Activated CD8-positive, alpha-beta memory T cell treated with anti-CD3 and anti-CD28 coated beads, Interleukin-2, amount 10 ng/mL, durations not matched to agents 7 days and 5 days (primary cell): ENCODE measurements around the gene POLR1A. TPM values are rescaled to one million over a fixed set of nuclear protein-coding genes. Genes with fewer than 3 reads are reported as not detected.
A peak's percentile ranks its signal among the peaks of the same experiment; 100 is the strongest.

Experiments
- ATAC-seq: fragments of 150-1000 bp; cut with Tn5 transposase; one replicate; pipeline ENCODE4 v1.10.0; 2021; ENCODE audit warnings: moderate library complexity
- CTCF ChIA-PET: fragments of 350-600 bp; sonication (Branson Sonifier 250); formaldehyde crosslinking; loops from one replicate; lab custom pipeline; 2021; ENCODE audit warnings: antibody characterized with exemption; lab: Charles Lee
- DNase-seq: peaks from one replicate; pipeline ENCODE4 v3.0.0-alpha.2; 2020
- H3K27ac Mint-ChIP-seq: one replicate; pipeline ENCODE4 v1.8.0; 2021; ENCODE audit warnings: mild to moderate bottlenecking, mixed read lengths
- H3K27me3 Mint-ChIP-seq: one replicate; pipeline ENCODE4 v1.8.0; 2021; ENCODE audit warnings: mixed read lengths
- H3K36me3 Mint-ChIP-seq: one replicate; pipeline ENCODE4 v1.8.0; 2021; ENCODE audit warnings: mild to moderate bottlenecking, mixed read lengths
- H3K4me1 Mint-ChIP-seq: one replicate; pipeline ENCODE4 v1.8.0; 2021; ENCODE audit warnings: mixed read lengths
- H3K4me3 Mint-ChIP-seq: one replicate; pipeline ENCODE4 v1.8.0; 2021; ENCODE audit warnings: mild to moderate bottlenecking, moderate library complexity, mixed read lengths
- H3K9me3 Mint-ChIP-seq: one replicate; pipeline ENCODE4 v1.8.0; 2022; ENCODE audit warnings: low read depth, mixed read lengths
- total RNA-seq, 2 experiments: library from RNA; stranded (reverse); gene quantifications; one replicate each; pipeline ENCODE4 v1.2.3, GENCODE V29; 2021

Gene POLR1A
- total RNA-seq, 2 experiments from 2014 or later: 38.2 to 51.2 TPM

DNA sequence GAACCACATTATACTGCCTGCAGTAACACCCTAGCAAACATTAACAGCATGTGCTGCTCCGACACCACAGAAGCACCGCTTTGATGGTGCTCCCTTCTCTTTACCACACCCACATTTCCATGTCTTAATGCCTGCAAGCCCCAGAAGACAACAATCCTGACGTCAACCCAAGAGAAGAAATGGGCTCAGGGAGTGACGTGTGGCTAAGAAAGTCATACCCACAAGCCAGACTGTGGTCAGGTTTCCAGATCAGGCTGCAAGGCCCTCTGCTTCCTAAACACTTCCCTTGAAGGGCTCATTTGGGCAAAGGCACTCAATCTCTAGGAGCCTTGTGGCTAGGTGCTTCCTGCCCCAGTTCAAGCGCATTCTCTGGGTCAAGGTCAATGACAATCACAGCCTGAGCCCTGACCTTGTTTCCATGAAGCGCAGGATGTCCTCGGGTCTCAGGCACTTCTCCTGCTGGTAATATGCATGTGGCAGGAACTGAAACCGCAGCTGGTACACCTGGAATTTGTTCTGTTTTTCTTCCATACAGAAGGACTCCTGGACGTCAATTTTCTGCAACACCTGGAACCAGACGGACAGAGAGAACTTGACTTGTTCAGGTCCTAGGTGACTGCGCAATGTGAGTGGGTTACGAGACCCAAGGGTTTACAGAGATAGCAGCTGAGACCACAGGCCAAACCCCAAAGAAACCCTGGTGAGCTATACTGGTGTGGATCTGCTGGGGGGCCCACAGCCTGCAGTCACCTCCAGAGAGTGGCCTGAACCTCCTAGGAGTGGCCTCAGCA, 67.2 kb downstream of the POLR1A start:
- ATAC-seq (peak; percentile 65), DNase-seq (peak; percentile 94)
- no peaks in the 10 kb centered on the region for H3K27me3 Mint-ChIP-seq
- H3K4me3 Mint-ChIP-seq: peak overlapping the region; percentile 29
- H3K36me3 Mint-ChIP-seq: peaks cover 40% of the 10 kb centered on the region
- H3K27ac Mint-ChIP-seq: peak overlapping the region; percentile 95
- no peaks in the 10 kb centered on the region for H3K9me3 Mint-ChIP-seq
- peaks cover 76% of the 10 kb centered on the region for H3K4me1 Mint-ChIP-seq
- CTCF ChIA-PET: interaction anchor here (1.0 to 8.4 kb wide), 11 partner anchors 25 to 309 kb away, joined by 3 to 121 read pairs (median 4); partner anchors contain the start of gene ST3GAL5

DNA sequence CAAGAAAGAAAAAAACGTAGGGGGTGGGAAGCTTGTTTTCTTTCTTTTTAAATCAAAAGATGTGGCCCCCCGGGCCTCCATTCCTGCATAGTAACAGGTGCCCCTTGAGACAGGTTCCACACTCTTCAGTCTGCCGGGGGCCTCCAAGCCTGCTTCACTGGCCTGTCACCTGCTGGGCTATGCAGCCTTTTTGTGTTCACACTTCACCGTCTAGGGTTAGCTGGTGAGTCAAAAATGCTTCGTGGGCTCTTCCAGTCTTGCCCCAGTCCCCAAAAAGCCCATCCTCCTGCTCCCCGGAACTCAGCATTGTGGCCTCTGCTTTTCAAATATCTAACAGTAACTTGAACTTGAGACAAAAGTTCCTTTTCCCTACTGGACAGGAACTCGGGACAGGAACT, 67.9 kb downstream of the POLR1A start:
- Mint-ChIP-seq H3K36me3 (peaks cover 39% of the 10 kb centered on the region), H3K4me3 (peak overlapping the region; percentile 51), H3K27ac (peak overlapping the region; percentile 95), H3K9me3 (no peaks in the 10 kb centered on the region), H3K4me1 (peaks cover 80% of the 10 kb centered on the region), H3K27me3 (no peaks in the 10 kb centered on the region)
- ATAC-seq (peak; percentile 35), DNase-seq (peak; percentile 77)
- CTCF ChIA-PET: interaction anchor here (0.9 to 8.4 kb wide), 14 partner anchors 30 to 309 kb away, joined by 3 to 121 read pairs (median 6); partner anchors contain the start of gene ST3GAL5

DNA sequence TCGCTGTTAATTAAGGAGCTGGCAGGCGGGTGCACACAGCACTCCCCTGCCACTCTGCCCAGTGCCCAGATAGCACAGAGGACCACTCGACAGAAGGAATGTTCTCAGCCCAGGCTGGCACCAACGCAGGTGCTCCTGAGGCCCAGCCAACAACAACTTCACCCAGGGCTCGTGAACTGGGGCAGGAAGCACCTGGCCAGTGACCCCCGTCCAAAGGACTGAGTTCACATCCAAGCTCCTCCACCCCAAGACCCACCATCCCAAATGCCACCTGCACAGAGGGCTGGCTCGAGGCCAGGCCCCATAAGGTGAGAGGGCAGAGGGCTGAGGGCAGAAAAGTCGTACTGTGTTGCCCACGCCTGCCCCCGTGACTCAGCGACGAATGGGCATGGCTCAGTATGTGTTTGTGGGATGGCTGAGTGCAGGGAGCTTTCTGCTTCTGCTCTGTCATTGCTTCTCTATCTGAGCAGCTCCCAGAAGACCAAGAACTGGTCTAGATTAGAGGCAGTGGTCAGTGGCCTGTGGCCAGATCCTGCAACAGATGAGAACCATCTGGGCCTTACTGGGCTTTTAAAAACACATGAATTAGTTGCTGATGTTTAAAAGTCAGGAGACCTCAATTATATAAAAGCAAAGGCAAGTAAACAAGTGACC, 68.4 kb downstream of the POLR1A start:
- peak overlapping the region; percentile 95 for H3K27ac Mint-ChIP-seq
- no peaks in the 10 kb centered on the region for H3K27me3 Mint-ChIP-seq
- peak; percentile 72 for DNase-seq
- H3K9me3 Mint-ChIP-seq: no peaks in the 10 kb centered on the region
- peaks cover 76% of the 10 kb centered on the region for H3K4me1 Mint-ChIP-seq
- H3K36me3 Mint-ChIP-seq: peaks cover 39% of the 10 kb centered on the region
- peak; percentile 13 for ATAC-seq
- CTCF ChIA-PET: interaction anchor here (0.7 to 8.4 kb wide), 21 partner anchors 30 to 308 kb away, joined by 3 to 121 read pairs (median 4); partner anchors contain the start of gene ST3GAL5
- peak overlapping the region; percentile 63 for H3K4me3 Mint-ChIP-seq

DNA sequence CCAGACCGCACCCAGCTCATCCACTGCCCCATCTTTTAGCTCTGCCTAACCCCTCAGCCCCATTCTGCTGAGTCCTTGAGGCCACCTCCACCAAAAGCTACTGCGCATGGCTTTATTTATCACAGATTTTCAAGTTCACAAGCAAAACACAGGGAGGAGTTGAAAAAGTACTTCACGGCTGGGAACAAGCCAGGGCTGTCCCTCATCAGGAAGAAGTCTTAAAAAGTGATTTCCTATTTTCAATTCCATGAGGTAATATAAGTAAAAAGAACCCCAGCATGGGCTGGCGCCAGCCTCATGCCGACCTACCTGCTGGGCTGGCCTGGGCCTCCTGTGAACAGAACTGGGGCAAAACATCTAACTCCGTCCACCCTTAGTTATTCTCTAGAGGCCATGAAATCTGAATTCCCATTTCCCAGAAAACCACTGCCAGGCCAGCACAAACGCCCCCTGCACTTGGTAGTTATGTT, 69.0 kb downstream of the POLR1A start:
- Mint-ChIP-seq H3K4me1 (peaks cover 76% of the 10 kb centered on the region), H3K27ac (peak overlapping the region; percentile 95), H3K27me3 (no peaks in the 10 kb centered on the region), H3K9me3 (no peaks in the 10 kb centered on the region), H3K36me3 (peaks cover 39% of the 10 kb centered on the region), H3K4me3 (peak overlapping the region; percentile 63)
- ATAC-seq (no peak), DNase-seq (no peak)
- CTCF ChIA-PET: interaction anchor here (0.7 to 8.4 kb wide), 23 partner anchors 11 to 399 kb away, joined by 3 to 121 read pairs (median 5); partner anchors contain the start of gene ST3GAL5

DNA sequence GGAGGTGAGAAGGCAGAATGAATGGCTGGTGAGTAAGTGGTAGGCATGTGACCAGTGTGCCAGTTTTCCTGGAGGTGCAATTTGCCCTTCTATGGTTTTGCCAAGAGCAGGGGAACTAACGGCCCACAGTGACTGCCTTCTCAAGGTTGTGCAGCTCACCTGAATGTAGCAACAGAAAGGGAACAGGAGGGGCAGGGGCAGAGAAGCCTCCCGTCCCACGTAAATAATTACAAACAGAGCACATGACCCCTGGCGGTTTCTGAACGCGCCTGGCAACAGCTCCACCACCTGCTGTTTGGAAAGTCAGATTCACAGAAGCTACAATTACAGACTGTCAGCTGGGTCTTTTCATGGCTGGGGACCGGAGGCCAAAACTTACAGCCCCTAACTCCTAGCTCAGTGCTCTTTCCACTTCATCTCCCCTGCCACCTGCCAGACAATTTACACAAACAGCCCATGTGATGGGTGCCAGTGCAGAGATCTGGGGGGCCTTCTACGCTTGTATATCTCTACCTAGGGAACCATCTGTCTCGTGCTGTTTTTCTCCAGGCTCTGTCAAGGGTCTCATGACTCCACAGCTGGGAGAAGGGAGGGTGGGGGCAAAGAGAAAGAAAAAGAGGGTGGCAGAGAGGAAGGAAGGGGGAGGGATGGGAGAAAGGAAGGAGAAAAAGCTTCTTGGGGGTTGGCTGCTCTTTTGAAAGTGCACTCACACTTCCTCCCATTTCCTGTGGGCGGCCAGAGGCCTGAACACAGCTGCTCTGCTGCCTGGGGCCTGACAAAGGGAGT, 69.6 kb downstream of the POLR1A start:
- CTCF ChIA-PET: interaction anchor here (0.6 to 8.4 kb wide), 25 partner anchors 8 to 399 kb away, joined by 3 to 121 read pairs (median 4); partner anchors contain the start of gene ST3GAL5
- Mint-ChIP-seq H3K4me3 (peak overlapping the region; percentile 63), H3K27ac (peak overlapping the region; percentile 95), H3K27me3 (no peaks in the 10 kb centered on the region), H3K4me1 (peaks cover 72% of the 10 kb centered on the region), H3K9me3 (no peaks in the 10 kb centered on the region), H3K36me3 (peaks cover 39% of the 10 kb centered on the region)
- DNase-seq: peak; percentile 89
- ATAC-seq: peak; percentile 48

DNA sequence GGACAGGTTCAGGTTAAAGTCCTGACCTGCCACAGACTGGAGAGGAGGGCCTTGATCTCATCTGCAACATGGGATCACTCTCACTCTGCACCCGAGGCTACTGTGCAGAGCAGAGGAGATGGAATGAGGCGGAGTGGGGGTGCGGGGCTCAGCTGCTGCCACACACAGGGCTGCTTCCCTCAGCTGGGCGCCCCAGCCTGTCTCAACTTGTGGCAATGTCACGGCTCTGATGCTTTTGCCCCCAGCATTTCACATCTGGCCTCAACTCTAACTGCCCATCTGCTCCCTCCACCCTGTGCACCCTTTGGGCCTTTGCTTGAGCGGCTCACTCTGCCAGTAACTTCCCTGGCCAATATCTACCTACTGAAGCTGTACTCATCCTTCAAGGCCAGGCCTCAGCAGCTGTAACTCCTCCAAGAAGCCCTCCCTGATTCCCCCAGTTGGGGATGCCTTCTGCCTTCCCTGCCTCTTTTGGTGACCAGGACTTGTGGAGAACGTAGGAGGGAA, 70.3 kb downstream of the POLR1A start:
- Mint-ChIP-seq H3K27ac (peak overlapping the region; percentile 95), H3K27me3 (no peaks in the 10 kb centered on the region), H3K4me1 (peaks cover 66% of the 10 kb centered on the region), H3K9me3 (no peaks in the 10 kb centered on the region), H3K36me3 (peaks cover 38% of the 10 kb centered on the region), H3K4me3 (no peak overlapping the region)
- no peak for ATAC-seq
- CTCF ChIA-PET: interaction anchor here (0.8 to 8.4 kb wide), 17 partner anchors 9 to 307 kb away, joined by 3 to 121 read pairs (median 7); partner anchors contain the start of gene ST3GAL5
- no peak for DNase-seq

DNA sequence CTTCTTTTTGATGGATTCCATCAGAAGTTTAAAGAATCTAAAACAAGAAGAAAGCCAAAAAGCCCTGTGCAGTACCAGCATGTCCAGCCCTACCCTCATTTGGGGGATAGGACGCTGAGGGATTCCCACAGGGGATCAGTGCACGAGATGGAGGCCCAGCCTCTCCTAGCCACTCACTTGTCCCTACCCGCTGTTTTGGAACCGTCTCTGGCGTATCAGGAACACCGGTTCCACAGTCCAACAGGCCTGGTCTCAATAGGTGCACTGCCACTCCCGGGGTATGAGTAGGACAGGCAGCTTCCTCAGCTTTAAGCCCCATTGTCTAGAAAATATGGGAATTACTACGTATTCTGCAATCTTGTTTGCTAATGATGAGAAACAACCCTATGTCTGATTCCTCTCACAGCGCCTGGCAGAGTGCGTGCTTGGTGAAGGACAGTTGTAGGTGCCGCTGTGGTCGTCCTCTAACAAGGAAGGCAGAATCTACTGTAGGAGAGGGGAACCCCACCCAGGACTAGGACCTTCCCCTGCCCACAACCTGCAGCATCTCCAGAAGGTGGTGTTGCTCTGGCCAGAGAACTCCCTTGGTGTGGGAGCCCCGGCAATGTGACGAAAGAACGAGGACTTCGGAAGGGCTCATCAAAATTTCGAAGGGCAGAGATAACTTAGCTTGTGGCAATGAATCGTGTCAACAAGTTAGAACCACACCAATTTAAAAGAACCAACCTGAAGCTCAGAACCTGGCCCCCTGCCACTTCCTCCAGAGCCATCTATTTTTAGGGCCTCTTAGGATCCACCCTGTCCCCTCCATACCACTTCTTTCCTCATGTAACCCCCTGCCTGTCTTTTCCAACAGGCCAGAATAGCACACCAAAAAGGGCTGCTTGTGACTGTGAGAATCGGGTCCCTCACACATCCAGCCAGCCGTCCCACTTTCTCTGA, 71.7 kb downstream of the POLR1A start:
- Mint-ChIP-seq H3K4me3 (no peak overlapping the region), H3K36me3 (peaks cover 46% of the 10 kb centered on the region), H3K27ac (peak overlapping the region; percentile 58), H3K27me3 (no peaks in the 10 kb centered on the region), H3K9me3 (no peaks in the 10 kb centered on the region), H3K4me1 (peaks cover 52% of the 10 kb centered on the region)
- DNase-seq: no peak
- no peak for ATAC-seq
- CTCF ChIA-PET: interaction anchor here (1.3 to 8.4 kb wide), 4 partner anchors 12 to 205 kb away, joined by 3 to 90 read pairs (median 36); no protein-coding TSS in a partner anchor

DNA sequence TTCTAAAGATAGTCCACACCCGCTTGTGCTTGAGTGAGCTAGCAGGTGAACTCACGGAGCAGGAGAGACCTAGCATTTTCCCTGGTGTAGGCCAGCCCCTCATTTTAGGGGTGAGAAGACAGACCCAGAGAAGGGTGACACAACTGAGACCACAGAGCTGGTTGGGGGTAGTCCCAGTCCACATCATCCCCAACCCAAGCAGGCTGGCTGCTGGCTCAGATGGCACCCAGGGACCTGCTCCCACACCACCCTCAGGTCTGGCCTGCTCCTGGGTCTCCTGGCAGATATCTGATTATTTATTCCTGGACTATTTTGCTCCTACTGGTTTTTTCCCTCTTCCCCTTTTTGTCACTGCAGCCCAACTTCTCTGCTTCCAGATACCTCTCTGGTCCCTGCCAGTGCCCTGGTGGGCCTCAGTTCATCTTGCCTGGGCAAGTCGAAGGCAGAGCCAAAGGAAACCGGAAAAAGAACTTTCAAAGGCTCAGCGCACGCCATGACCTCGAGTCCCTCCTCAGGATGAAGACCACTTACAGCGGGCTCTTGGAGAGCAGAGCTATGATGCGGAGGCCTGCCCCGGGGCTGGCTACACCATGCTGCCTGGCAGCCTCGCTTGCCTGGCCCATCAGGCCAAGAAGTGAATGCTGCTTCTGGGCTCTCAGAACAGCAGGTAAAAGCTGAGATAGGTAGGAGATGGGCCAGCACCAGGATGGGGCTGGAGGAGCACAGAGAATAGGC, 72.7 kb downstream of the POLR1A start:
- Mint-ChIP-seq H3K4me3 (no peak overlapping the region), H3K4me1 (peaks cover 42% of the 10 kb centered on the region), H3K27me3 (no peaks in the 10 kb centered on the region), H3K9me3 (no peaks in the 10 kb centered on the region), H3K27ac (peak overlapping the region; percentile 40), H3K36me3 (peaks cover 50% of the 10 kb centered on the region)
- no peak for ATAC-seq
- CTCF ChIA-PET: interaction anchor here (1.1 to 8.4 kb wide), 4 partner anchors 11 to 205 kb away, joined by 3 to 90 read pairs (median 17); no protein-coding TSS in a partner anchor
- no peak for DNase-seq

DNA sequence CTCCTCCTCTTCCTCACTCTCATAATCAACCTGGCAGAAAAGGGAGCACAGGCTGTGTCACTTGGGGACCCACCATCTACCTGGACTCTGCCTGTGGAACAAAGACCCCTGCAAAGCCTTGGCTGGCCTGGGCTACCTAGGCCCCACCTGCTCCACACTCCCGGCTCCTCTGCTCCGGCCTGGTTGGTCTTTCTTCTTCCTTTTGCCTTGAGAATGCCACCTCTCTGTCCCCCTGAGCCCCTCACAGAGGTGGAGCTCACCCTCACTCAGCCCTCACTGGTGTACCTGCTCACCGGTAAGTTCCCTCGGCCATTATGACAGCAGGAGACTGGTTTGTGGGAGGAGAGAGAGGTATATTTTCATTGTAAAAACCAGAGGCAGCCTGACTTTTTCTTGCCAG, 74.1 kb downstream of the POLR1A start:
- H3K27me3 Mint-ChIP-seq: no peaks in the 10 kb centered on the region
- peak overlapping the region; percentile 29 for H3K27ac Mint-ChIP-seq
- H3K4me1 Mint-ChIP-seq: peaks cover 28% of the 10 kb centered on the region
- no peaks in the 10 kb centered on the region for H3K9me3 Mint-ChIP-seq
- CTCF ChIA-PET: no interaction called here
- no peak for ATAC-seq
- H3K4me3 Mint-ChIP-seq: no peak overlapping the region
- H3K36me3 Mint-ChIP-seq: peaks cover 53% of the 10 kb centered on the region
- DNase-seq: no peak

DNA sequence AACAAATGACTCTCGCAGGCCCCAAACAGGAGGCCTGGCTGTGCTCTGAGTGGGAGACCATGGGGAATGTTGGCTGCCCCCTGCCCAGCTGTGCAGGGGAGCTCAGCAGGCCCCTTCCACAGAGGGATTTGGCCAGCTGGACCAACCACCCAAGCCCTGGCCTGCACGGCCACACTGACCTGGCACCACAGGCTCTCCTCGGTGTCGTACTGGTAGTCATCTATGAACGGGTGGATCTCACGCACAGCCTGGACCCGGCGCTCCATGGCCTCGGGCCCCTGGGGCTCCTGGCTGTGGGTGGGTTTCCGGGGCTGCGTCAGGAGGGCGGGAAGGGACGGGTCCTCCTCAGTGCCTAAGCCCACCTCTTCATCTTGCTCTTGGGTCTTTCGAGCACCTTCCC, 74.5 kb downstream of the POLR1A start:
- H3K36me3 Mint-ChIP-seq: peaks cover 51% of the 10 kb centered on the region
- H3K9me3 Mint-ChIP-seq: no peaks in the 10 kb centered on the region
- H3K4me1 Mint-ChIP-seq: peaks cover 23% of the 10 kb centered on the region
- DNase-seq (no peak), ATAC-seq (no peak)
- H3K4me3 Mint-ChIP-seq: no peak overlapping the region
- no peak overlapping the region for H3K27ac Mint-ChIP-seq
- CTCF ChIA-PET: no interaction called here
- no peaks in the 10 kb centered on the region for H3K27me3 Mint-ChIP-seq

DNA sequence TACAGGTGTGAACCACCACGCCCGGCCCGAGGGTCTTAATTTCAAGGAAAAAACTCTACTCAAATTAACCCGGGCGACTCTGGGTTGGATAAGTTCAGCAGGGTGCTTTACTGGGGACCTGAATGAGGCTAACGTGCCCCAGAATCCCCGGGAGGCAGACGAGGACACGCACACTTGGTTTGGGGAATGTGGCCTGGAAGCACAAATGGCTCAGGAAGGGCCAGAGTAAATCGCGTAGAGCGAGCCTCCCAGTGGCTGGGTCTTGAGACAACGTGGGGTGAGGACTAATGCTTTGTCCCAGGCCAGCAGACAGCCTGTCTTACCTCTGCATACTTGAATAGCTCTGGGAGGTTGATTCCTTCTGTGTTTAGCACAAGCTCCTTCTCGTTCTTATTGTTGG, 75.8 kb downstream of the POLR1A start:
- CTCF ChIA-PET: interaction anchor here (2.3 to 2.7 kb wide), 2 partner anchors 141 to 203 kb away, joined by 8 to 9 read pairs; partner anchors contain the start of gene ST3GAL5
- peak overlapping the region; percentile 42 for H3K27ac Mint-ChIP-seq
- no peaks in the 10 kb centered on the region for H3K9me3 Mint-ChIP-seq
- peaks cover 57% of the 10 kb centered on the region for H3K36me3 Mint-ChIP-seq
- peaks cover 12% of the 10 kb centered on the region for H3K4me1 Mint-ChIP-seq
- no peaks in the 10 kb centered on the region for H3K27me3 Mint-ChIP-seq
- H3K4me3 Mint-ChIP-seq: no peak overlapping the region
- ATAC-seq: no peak
- DNase-seq: no peak
